Keratinocyte (primary cell): Measurements from ENCODE around the gene TLN1. TPM values are rescaled to one million over a fixed set of nuclear protein-coding genes. Genes with fewer than 3 reads are reported as not detected.

Experiments used
- DNase-seq: peaks from one replicate; pipeline ENCODE4 v3.0.0-alpha.2; 2011; ENCODE audit warnings: low read depth, missing footprints, low spot score
- FAIRE-seq: peaks from 2 replicates; lab custom pipeline; 2011; peaks lifted over from hg19 to GRCh38; lab: Jason Lieb, UNC
- H2AFZ ChIP-seq: 2 replicates; pipeline ENCODE4 v1.6.0; 2012; ENCODE audit warnings: low read length, control low read depth, inconsistent platforms; ENCODE audit not compliant: control insufficient read depth
- H3K27ac ChIP-seq: 2 replicates; pipeline ENCODE4 v1.5.1; 2011; ENCODE audit warnings: low read length; ENCODE audit not compliant: control insufficient read depth, insufficient read depth
- H3K27me3 ChIP-seq: 3 replicates; pipeline ENCODE4 v1.6.0; 2011; ENCODE audit warnings: low read length; ENCODE audit not compliant: control insufficient read depth, insufficient read depth; ENCODE audit errors: extremely low read depth
- H3K36me3 ChIP-seq, 2 experiments: 2 replicates in 1 of 2; 3 replicates in 1 of 2; pipeline ENCODE4 v1.5.1; 2011; ENCODE audit warnings: low read length in 2 of 2, mild to moderate bottlenecking in 1 of 2; ENCODE audit not compliant: control insufficient read depth in 2 of 2, insufficient read depth in 2 of 2; ENCODE audit errors: extremely low read depth in 1 of 2
- H3K4me1 ChIP-seq: 3 replicates; pipeline ENCODE4 v1.5.1; 2011; ENCODE audit warnings: low read length; ENCODE audit not compliant: control insufficient read depth, insufficient read depth; ENCODE audit errors: extremely low read depth
- H3K4me2 ChIP-seq: 3 replicates; pipeline ENCODE4 v1.6.0; 2011; ENCODE audit warnings: low read depth, low read length; ENCODE audit not compliant: control insufficient read depth, insufficient read depth; ENCODE audit errors: extremely low read depth
- H3K4me3 ChIP-seq, 3 experiments: fragments of 200-600 bp in 1 of 3; sonication (generic) in 1 of 3; 2 replicates in 2 of 3; 3 replicates in 1 of 3; pipeline ENCODE4 v1.5.1; 2011 to 2016; ENCODE audit warnings: low read length in 3 of 3, mild to moderate bottlenecking in 3 of 3, control low read depth in 2 of 3, inconsistent platforms in 1 of 3, low read depth in 1 of 3, mixed read lengths in 1 of 3, mixed run types in 1 of 3, moderate library complexity in 1 of 3; ENCODE audit not compliant: control insufficient read depth in 2 of 3, insufficient read depth in 2 of 3; ENCODE audit errors: extremely low read depth in 1 of 3
- H3K79me2 ChIP-seq: 2 replicates; pipeline ENCODE4 v1.6.0; 2012; ENCODE audit warnings: low read length; ENCODE audit not compliant: control insufficient read depth, insufficient read depth
- H3K9ac ChIP-seq: 3 replicates; pipeline ENCODE4 v1.6.0; 2011; ENCODE audit warnings: low read length; ENCODE audit not compliant: control insufficient read depth, insufficient read depth; ENCODE audit errors: extremely low read depth
- H3K9me1 ChIP-seq: 3 replicates; pipeline ENCODE4 v1.6.0; 2011; ENCODE audit warnings: low read length; ENCODE audit not compliant: control insufficient read depth, insufficient read depth; ENCODE audit errors: extremely low read depth
- H3K9me3 ChIP-seq: 2 replicates; pipeline ENCODE4 v1.5.1; 2012; ENCODE audit warnings: low read depth, low read length; ENCODE audit not compliant: control insufficient read depth
- H4K20me1 ChIP-seq: 3 replicates; pipeline ENCODE4 v1.6.0; 2011; ENCODE audit warnings: low read length; ENCODE audit not compliant: control insufficient read depth, insufficient read depth; ENCODE audit errors: extremely low read depth
- CTCF ChIP-seq, 3 experiments: IDR thresholded peaks in 1 of 3; conservative IDR thresholded peaks in 1 of 3; optimal IDR thresholded peaks in 1 of 3; 2 replicates in 2 of 3; 3 replicates in 1 of 3; pipeline versions ENCODE3 to v1.5.1; 2011; ENCODE audit warnings: low read length in 3 of 3, mild to moderate bottlenecking in 3 of 3, moderate library complexity in 2 of 3, control low read depth in 1 of 3, inconsistent platforms in 1 of 3; ENCODE audit not compliant: insufficient read depth in 2 of 3; ENCODE audit errors: extremely low read depth in 1 of 3
- EZH2 ChIP-seq: IDR thresholded peaks from one replicate; pipeline ENCODE4 v1.6.1; 2012; ENCODE audit warnings: inconsistent platforms, mild to moderate bottlenecking, low read length, moderate library complexity
- dilution Hi-C: fragments of 300-500 bp; cut with MboI; formaldehyde crosslinking; loops from one replicate; pipeline ENCODE4 v1.7.0; 2020; ENCODE audit warnings: low sequenced_read_pairs; ENCODE audit not compliant: extremely low pct_ligation_motif_present
- polyA plus RNA-seq, 5 experiments: library from polyadenylated mRNA; depleted of rRNA in 3 of 5; stranded (reverse) in 3 of 5; stranded (forward) in 1 of 5; unstranded in 1 of 5; fragments of >200 nt; gene quantifications; 1 replicate in 1 of 5; 2 replicates in 3 of 5; 3 replicates in 1 of 5; pipeline versions ENCODE4 v1.2.1 to v1.2.3, GENCODE V29; 2011 to 2012; ENCODE audit warnings: missing spikeins in 2 of 5, low read depth in 1 of 5, low replicate concordance in 1 of 5

TLN1 gene
- polyA plus RNA-seq, 1 donor (not counting 4 experiments of a cell fraction or from before 2014, with no cell fraction given) = 53.0 TPM

GRCh38 chr9:35705372-35705771, 26.6 kb downstream of the TLN1 start:
- H3K9ac ChIP-seq = no peak overlapping the region
- dilution Hi-C loops = no loop called here
- H3K79me2 ChIP-seq = no peaks in the 10 kb centered on the region
- H3K4me2 ChIP-seq = no peak overlapping the region
- no peaks in the 10 kb centered on the region for H3K4me1 ChIP-seq
- no peaks in the 10 kb centered on the region for H3K27me3 ChIP-seq
- no peak overlapping the region for H2AFZ ChIP-seq
- peaks cover under 1% of the 10 kb centered on the region for H4K20me1 ChIP-seq
- peaks cover 2% of the 10 kb centered on the region for H3K9me1 ChIP-seq
- H3K27ac ChIP-seq = no peak overlapping the region
- FAIRE-seq = no peak
- H3K9me3 ChIP-seq = no peaks in the 10 kb centered on the region
- H3K4me3 ChIP-seq = no peak overlapping the region
- DNase-seq = no peak
- H3K36me3 ChIP-seq = peaks cover 56 to 76% of the 10 kb centered on the region in 2 experiments
- TF ChIP-seq CTCF (optimal IDR thresholded peaks at IDR 0.05 in 1 of 3, IDR thresholded peaks at IDR 0.05 in 1 of 3, conservative IDR thresholded peaks at IDR 0.05 in 1 of 3; ENCODE audit: extremely low read depth in 1 of 3, insufficient read depth in 2 of 3, low read length in 3 of 3) (no peak), EZH2 (no peak)

- H3K4me2 ChIP-seq = no peak overlapping the region
- no peaks in the 10 kb centered on the region for H3K4me1 ChIP-seq
- H3K9ac ChIP-seq = no peak overlapping the region
- H4K20me1 ChIP-seq = no peaks in the 10 kb centered on the region
- H3K27ac ChIP-seq = no peak overlapping the region
- TF ChIP-seq EZH2 = no peak
- no peak overlapping the region for H2AFZ ChIP-seq
- dilution Hi-C loops = no loop called here
- no peaks in the 10 kb centered on the region for H3K27me3 ChIP-seq
- peaks cover 65 to 86% of the 10 kb centered on the region in 2 experiments for H3K36me3 ChIP-seq
- DNase-seq (no peak), FAIRE-seq (no peak)
- H3K79me2 ChIP-seq = no peaks in the 10 kb centered on the region
- H3K4me3 ChIP-seq = no peak overlapping the region
- no peaks in the 10 kb centered on the region for H3K9me3 ChIP-seq
- H3K9me1 ChIP-seq = peaks cover 2% of the 10 kb centered on the region
Measured at GRCh38 chr9:35703906-35704672, 27.9 kb downstream of the TLN1 start.
